ENCODE results near the gene ZNF200. TPM values are rescaled to one million over a fixed set of nuclear protein-coding genes. Genes with fewer than 3 reads are reported as not detected.
A peak's percentile ranks its signal among the peaks of the same experiment; 100 is the strongest.

The ZNF200 gene
- total RNA-seq, 1 donor from 2014 or later, result 8.6 TPM

GRCh38 chr16:3180445-3180878 lies 54.5 kb downstream of the ZNF200 start:
- peaks cover 96% of the 10 kb centered on the region for H3K27me3 Mint-ChIP-seq (ENCODE audit: low read depth)
- TF ChIP-seq CTCF (IDR thresholded peaks at IDR 0.05; ENCODE audit: unreplicated experiment), result no peak
- H3K27ac Mint-ChIP-seq, result no peak overlapping the region
- peaks cover 17% of the 10 kb centered on the region for H3K4me1 Mint-ChIP-seq
- H3K9me3 Mint-ChIP-seq, result no peaks in the 10 kb centered on the region
- H3K36me3 Mint-ChIP-seq, result no peaks in the 10 kb centered on the region
- DNase-seq (ENCODE audit: low spot score in 2 of 2, unreplicated experiment in 2 of 2), result no peak
- H3K4me3 Mint-ChIP-seq, result no peak overlapping the region

- no peak for TF ChIP-seq CTCF (IDR thresholded peaks at IDR 0.05; ENCODE audit: unreplicated experiment)
- Mint-ChIP-seq H3K4me3 (no peak overlapping the region), H3K27ac (no peak overlapping the region), H3K36me3 (no peaks in the 10 kb centered on the region), H3K4me1 (peaks cover 17% of the 10 kb centered on the region), H3K9me3 (no peaks in the 10 kb centered on the region), H3K27me3 (ENCODE audit: low read depth) (peaks cover 100% of the 10 kb centered on the region)
- DNase-seq (ENCODE audit: low spot score in 2 of 2, unreplicated experiment in 2 of 2), result no peak
These were observed 55.3 kb downstream of the ZNF200 start for GRCh38 chr16:3179651-3180050.

- peaks cover 96% of the 10 kb centered on the region for H3K27me3 Mint-ChIP-seq (ENCODE audit: low read depth)
- no peak for DNase-seq (ENCODE audit: low spot score in 2 of 2, unreplicated experiment in 2 of 2)
- no peak overlapping the region for H3K27ac Mint-ChIP-seq
- no peaks in the 10 kb centered on the region for H3K36me3 Mint-ChIP-seq
- peaks cover 11% of the 10 kb centered on the region for H3K4me1 Mint-ChIP-seq
- no peaks in the 10 kb centered on the region for H3K9me3 Mint-ChIP-seq
- no peak for TF ChIP-seq CTCF (IDR thresholded peaks at IDR 0.05; ENCODE audit: unreplicated experiment)
- peak overlapping the region; percentile 28 for H3K4me3 Mint-ChIP-seq
These were observed 59.5 kb downstream of the ZNF200 start for GRCh38 chr16:3175157-3176093.

- H3K9me3 Mint-ChIP-seq, result no peaks in the 10 kb centered on the region
- peaks cover 11% of the 10 kb centered on the region for H3K4me1 Mint-ChIP-seq
These were observed 60.3 kb downstream of the ZNF200 start for GRCh38 chr16:3174618-3175148.

More at GRCh38 chr16:3174618-3175148, 60.3 kb downstream of the ZNF200 start:
- no peaks in the 10 kb centered on the region for H3K36me3 Mint-ChIP-seq
- no peak overlapping the region for H3K27ac Mint-ChIP-seq
- peak; percentile 7 for TF ChIP-seq CTCF (IDR thresholded peaks at IDR 0.05; ENCODE audit: unreplicated experiment)
- DNase-seq (ENCODE audit: low spot score in 2 of 2, unreplicated experiment in 2 of 2), result no peak
- peaks cover 96% of the 10 kb centered on the region for H3K27me3 Mint-ChIP-seq (ENCODE audit: low read depth)
- peak overlapping the region; percentile 60 for H3K4me3 Mint-ChIP-seq
